DOHH2 (cell line): ENCODE data around the gene ACAN.

Source experiments
- EZH2phosphoT487 ChIP-seq: fragments of 200-600 bp; sonication (generic); IDR thresholded peaks from 2 replicates; pipeline ENCODE4 v1.6.1; 2017; ENCODE audit warnings: borderline replicate concordance, mild to moderate bottlenecking, antibody characterized with exemption, low read length, moderate library complexity, mixed read lengths
- TF ChIP-seq, protein P1 (sequence below): fragments of 200-600 bp; sonication (generic); IDR thresholded peaks from one replicate; pipeline ENCODE4 v1.5.1; 2014; ENCODE audit warnings: antibody characterized with exemption, mild to moderate bottlenecking, low read depth, low read length; ENCODE audit not compliant: poor library complexity, severe bottlenecking

GRCh38 chr15:88876573-88876972 lies 73.3 kb downstream of the ACAN start:
- TF ChIP-seq, protein P1, sequence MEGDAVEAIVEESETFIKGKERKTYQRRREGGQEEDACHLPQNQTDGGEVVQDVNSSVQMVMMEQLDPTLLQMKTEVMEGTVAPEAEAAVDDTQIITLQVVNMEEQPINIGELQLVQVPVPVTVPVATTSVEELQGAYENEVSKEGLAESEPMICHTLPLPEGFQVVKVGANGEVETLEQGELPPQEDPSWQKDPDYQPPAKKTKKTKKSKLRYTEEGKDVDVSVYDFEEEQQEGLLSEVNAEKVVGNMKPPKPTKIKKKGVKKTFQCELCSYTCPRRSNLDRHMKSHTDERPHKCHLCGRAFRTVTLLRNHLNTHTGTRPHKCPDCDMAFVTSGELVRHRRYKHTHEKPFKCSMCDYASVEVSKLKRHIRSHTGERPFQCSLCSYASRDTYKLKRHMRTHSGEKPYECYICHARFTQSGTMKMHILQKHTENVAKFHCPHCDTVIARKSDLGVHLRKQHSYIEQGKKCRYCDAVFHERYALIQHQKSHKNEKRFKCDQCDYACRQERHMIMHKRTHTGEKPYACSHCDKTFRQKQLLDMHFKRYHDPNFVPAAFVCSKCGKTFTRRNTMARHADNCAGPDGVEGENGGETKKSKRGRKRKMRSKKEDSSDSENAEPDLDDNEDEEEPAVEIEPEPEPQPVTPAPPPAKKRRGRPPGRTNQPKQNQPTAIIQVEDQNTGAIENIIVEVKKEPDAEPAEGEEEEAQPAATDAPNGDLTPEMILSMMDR: no peak
- TF ChIP-seq EZH2phosphoT487: no peak
